Measurements from ENCODE around the gene CGB8. TPM values are rescaled to one million over a fixed set of nuclear protein-coding genes. Genes with fewer than 3 reads are reported as not detected.

Gene CGB8
- total and polyA plus RNA-seq, 2 experiments from 2014 or later, result not detected

DNA sequence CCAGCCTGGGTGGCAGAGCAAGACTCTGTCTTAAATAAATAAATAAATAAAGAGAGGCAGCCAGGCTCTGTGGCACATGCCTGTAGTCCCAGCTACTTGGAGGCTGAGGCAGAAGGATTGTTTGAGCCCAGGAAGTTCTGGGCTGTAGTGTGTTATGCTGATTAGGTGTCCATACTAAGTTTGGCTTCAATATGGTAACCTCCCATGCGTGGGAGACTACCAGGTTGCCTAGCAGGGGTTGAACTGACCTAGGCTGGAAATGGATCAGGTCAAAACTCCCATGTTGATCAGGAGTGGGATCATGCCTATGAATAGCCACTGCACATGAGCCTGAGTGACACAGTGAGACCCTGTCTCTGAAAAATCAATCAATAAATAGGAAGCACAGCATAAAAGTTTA lies 32.4 kb upstream of the CGB8 start:
- Mint-ChIP-seq H3K4me1 (peaks cover 7% of the 10 kb centered on the region), H3K36me3 (ENCODE audit: low read depth) (peaks cover 5% of the 10 kb centered on the region), H3K4me3 (no peak overlapping the region), H3K9me3 (peaks cover 3% of the 10 kb centered on the region; the same call in 2 of the 3 replicates), H3K27me3 (ENCODE audit: insufficient read depth, low read depth, poor library complexity) (peaks cover 13% of the 10 kb centered on the region), H3K27ac (no peak overlapping the region)
- H3K79me2 ChIP-seq (replicated peaks; ENCODE audit: insufficient read depth), result peaks cover 8% of the 10 kb centered on the region
- peaks cover 8% of the 10 kb centered on the region for H3K4me1 ChIP-seq (ENCODE audit: insufficient read depth)
- 0 out of 2 replicates have a peak, but pooled peaks cover 3% of the 10 kb centered on the region for H3K27me3 ChIP-seq (ENCODE audit: insufficient read depth)
- H3K4me2 ChIP-seq, result no peak overlapping the region
- no peak overlapping the region for H3K27ac ChIP-seq (ENCODE audit: low read depth)
- peaks cover 3% of the 10 kb centered on the region; the same call in 1 of the 2 replicates for H4K20me1 ChIP-seq (replicated peaks; ENCODE audit: insufficient read depth)
- H2AFZ ChIP-seq, result no peak overlapping the region
- ATAC-seq, result no peak
- H3K36me3 ChIP-seq (ENCODE audit: insufficient read depth), result no peaks in the 10 kb centered on the region
- H3K9me2 ChIP-seq (ENCODE audit: insufficient read depth), result no peaks in the 10 kb centered on the region
- H3K4me3 ChIP-seq, result no peak overlapping the region
- peaks cover 6% of the 10 kb centered on the region; the same call in 1 of the 2 replicates for H3F3A ChIP-seq (replicated peaks; ENCODE audit: low read depth)
- DNase-seq (ENCODE audit: low spot score), result no peak
- TF ChIP-seq EZH2 (IDR thresholded peaks at IDR 0.05; ENCODE audit: low read depth, unreplicated experiment) (no peak), ZNF331 (CRISPR knock-in tag; IDR thresholded peaks at IDR 0.05; ENCODE audit: low read depth) (no peak), EZH2phosphoT487 (IDR thresholded peaks at IDR 0.05; ENCODE audit: unreplicated experiment) (no peak), JUNB (IDR thresholded peaks at IDR 0.05; ENCODE audit: unreplicated experiment) (no peak), CREB1 (CRISPR knock-in tag; IDR thresholded peaks at IDR 0.05; ENCODE audit: low read depth) (no peak), STAT1 (IDR thresholded peaks at IDR 0.05; ENCODE audit: unreplicated experiment) (no peak), NANOG (IDR thresholded peaks at IDR 0.05; ENCODE audit: borderline replicate concordance) (no peak), POLR2AphosphoS5 (IDR thresholded peaks at IDR 0.05; ENCODE audit: low read depth) (no peak), ZNF114 (CRISPR knock-in tag; IDR thresholded peaks at IDR 0.05) (no peak)
- TF ChIP-seq, protein P1, sequence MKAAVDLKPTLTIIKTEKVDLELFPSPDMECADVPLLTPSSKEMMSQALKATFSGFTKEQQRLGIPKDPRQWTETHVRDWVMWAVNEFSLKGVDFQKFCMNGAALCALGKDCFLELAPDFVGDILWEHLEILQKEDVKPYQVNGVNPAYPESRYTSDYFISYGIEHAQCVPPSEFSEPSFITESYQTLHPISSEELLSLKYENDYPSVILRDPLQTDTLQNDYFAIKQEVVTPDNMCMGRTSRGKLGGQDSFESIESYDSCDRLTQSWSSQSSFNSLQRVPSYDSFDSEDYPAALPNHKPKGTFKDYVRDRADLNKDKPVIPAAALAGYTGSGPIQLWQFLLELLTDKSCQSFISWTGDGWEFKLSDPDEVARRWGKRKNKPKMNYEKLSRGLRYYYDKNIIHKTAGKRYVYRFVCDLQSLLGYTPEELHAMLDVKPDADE (IDR thresholded peaks at IDR 0.05), result no peak
- TF ChIP-seq, protein P2, sequence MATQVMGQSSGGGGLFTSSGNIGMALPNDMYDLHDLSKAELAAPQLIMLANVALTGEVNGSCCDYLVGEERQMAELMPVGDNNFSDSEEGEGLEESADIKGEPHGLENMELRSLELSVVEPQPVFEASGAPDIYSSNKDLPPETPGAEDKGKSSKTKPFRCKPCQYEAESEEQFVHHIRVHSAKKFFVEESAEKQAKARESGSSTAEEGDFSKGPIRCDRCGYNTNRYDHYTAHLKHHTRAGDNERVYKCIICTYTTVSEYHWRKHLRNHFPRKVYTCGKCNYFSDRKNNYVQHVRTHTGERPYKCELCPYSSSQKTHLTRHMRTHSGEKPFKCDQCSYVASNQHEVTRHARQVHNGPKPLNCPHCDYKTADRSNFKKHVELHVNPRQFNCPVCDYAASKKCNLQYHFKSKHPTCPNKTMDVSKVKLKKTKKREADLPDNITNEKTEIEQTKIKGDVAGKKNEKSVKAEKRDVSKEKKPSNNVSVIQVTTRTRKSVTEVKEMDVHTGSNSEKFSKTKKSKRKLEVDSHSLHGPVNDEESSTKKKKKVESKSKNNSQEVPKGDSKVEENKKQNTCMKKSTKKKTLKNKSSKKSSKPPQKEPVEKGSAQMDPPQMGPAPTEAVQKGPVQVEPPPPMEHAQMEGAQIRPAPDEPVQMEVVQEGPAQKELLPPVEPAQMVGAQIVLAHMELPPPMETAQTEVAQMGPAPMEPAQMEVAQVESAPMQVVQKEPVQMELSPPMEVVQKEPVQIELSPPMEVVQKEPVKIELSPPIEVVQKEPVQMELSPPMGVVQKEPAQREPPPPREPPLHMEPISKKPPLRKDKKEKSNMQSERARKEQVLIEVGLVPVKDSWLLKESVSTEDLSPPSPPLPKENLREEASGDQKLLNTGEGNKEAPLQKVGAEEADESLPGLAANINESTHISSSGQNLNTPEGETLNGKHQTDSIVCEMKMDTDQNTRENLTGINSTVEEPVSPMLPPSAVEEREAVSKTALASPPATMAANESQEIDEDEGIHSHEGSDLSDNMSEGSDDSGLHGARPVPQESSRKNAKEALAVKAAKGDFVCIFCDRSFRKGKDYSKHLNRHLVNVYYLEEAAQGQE (IDR thresholded peaks at IDR 0.05; ENCODE audit: unreplicated experiment), result no peak
- TF ChIP-seq, protein P3, sequence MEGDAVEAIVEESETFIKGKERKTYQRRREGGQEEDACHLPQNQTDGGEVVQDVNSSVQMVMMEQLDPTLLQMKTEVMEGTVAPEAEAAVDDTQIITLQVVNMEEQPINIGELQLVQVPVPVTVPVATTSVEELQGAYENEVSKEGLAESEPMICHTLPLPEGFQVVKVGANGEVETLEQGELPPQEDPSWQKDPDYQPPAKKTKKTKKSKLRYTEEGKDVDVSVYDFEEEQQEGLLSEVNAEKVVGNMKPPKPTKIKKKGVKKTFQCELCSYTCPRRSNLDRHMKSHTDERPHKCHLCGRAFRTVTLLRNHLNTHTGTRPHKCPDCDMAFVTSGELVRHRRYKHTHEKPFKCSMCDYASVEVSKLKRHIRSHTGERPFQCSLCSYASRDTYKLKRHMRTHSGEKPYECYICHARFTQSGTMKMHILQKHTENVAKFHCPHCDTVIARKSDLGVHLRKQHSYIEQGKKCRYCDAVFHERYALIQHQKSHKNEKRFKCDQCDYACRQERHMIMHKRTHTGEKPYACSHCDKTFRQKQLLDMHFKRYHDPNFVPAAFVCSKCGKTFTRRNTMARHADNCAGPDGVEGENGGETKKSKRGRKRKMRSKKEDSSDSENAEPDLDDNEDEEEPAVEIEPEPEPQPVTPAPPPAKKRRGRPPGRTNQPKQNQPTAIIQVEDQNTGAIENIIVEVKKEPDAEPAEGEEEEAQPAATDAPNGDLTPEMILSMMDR (conservative IDR thresholded peaks at IDR 0.05; ENCODE audit: low read depth in 2 of 2), result no peak
- TF ChIP-seq, protein P4, sequence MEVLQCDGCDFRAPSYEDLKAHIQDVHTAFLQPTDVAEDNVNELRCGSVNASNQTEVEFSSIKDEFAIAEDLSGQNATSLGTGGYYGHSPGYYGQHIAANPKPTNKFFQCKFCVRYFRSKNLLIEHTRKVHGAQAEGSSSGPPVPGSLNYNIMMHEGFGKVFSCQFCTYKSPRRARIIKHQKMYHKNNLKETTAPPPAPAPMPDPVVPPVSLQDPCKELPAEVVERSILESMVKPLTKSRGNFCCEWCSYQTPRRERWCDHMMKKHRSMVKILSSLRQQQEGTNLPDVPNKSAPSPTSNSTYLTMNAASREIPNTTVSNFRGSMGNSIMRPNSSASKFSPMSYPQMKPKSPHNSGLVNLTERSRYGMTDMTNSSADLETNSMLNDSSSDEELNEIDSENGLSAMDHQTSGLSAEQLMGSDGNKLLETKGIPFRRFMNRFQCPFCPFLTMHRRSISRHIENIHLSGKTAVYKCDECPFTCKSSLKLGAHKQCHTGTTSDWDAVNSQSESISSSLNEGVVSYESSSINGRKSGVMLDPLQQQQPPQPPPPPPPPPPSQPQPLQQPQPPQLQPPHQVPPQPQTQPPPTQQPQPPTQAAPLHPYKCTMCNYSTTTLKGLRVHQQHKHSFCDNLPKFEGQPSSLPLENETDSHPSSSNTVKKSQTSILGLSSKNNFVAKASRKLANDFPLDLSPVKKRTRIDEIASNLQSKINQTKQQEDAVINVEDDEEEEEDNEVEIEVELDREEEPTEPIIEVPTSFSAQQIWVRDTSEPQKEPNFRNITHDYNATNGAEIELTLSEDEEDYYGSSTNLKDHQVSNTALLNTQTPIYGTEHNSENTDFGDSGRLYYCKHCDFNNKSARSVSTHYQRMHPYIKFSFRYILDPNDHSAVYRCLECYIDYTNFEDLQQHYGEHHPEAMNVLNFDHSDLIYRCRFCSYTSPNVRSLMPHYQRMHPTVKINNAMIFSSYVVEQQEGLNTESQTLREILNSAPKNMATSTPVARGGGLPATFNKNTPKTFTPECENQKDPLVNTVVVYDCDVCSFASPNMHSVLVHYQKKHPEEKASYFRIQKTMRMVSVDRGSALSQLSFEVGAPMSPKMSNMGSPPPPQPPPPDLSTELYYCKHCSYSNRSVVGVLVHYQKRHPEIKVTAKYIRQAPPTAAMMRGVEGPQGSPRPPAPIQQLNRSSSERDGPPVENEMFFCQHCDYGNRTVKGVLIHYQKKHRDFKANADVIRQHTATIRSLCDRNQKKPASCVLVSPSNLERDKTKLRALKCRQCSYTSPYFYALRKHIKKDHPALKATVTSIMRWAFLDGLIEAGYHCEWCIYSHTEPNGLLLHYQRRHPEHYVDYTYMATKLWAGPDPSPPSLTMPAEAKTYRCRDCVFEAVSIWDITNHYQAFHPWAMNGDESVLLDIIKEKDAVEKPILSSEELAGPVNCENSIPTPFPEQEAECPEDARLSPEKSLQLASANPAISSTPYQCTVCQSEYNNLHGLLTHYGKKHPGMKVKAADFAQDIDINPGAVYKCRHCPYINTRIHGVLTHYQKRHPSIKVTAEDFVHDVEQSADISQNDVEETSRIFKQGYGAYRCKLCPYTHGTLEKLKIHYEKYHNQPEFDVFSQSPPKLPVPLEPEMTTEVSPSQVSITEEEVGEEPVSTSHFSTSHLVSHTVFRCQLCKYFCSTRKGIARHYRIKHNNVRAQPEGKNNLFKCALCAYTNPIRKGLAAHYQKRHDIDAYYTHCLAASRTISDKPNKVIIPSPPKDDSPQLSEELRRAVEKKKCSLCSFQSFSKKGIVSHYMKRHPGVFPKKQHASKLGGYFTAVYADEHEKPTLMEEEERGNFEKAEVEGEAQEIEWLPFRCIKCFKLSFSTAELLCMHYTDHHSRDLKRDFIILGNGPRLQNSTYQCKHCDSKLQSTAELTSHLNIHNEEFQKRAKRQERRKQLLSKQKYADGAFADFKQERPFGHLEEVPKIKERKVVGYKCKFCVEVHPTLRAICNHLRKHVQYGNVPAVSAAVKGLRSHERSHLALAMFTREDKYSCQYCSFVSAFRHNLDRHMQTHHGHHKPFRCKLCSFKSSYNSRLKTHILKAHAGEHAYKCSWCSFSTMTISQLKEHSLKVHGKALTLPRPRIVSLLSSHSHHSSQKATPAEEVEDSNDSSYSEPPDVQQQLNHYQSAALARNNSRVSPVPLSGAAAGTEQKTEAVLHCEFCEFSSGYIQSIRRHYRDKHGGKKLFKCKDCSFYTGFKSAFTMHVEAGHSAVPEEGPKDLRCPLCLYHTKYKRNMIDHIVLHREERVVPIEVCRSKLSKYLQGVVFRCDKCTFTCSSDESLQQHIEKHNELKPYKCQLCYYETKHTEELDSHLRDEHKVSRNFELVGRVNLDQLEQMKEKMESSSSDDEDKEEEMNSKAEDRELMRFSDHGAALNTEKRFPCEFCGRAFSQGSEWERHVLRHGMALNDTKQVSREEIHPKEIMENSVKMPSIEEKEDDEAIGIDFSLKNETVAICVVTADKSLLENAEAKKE (CRISPR knock-in tag; IDR thresholded peaks at IDR 0.05), result no peak
